COR-L47 (cell line): Measurements from ENCODE around the gene ACTR3.

Experiments
- DNase-seq: peaks from one replicate; lab custom pipeline; 2025; lab: John Stamatoyannopoulos, UW

The ACTR3 gene

DNA sequence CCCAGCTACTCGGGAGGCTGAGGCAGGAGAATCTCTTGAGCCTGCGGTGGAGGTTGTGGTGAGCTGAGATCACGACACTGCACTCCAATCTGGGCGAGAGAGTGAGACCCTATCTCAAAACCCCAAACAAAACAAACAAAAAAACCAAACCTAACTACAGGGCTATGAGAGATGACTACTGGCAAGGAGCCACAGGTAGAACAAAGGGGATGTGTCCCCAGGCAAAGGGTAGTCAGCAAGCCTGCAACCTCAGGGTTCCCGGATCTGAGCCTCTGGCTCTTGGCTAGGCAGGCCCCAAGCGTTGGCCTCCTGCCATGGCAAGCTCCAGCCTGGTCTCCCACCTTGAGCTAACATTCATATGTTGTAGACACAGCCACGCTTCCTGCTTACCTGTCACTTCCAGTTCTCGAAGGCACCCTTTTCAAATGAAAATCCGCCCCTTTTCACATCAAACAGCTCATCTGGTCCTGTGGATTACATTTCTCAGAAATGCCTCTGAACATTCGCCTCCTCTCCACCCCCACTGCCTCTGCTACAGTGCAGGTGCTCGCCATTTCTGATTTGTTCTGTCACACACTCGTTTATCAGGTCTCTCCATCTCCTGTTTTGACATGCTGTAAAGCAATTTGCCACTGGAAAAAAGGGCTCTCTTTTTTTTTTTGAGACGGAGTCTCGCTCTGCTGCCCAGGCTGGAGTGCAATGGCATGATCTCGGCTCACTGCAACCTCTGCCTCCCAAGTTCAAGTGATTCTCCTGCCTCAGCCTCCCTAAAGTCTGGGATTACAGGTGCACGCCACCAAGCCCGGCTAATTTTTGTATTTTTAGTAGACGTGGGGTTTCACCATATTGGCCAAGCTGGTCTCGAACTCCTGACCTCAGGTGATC, 13.1 kb upstream of the ACTR3 start:
- peak; percentile 96 for DNase-seq

DNA sequence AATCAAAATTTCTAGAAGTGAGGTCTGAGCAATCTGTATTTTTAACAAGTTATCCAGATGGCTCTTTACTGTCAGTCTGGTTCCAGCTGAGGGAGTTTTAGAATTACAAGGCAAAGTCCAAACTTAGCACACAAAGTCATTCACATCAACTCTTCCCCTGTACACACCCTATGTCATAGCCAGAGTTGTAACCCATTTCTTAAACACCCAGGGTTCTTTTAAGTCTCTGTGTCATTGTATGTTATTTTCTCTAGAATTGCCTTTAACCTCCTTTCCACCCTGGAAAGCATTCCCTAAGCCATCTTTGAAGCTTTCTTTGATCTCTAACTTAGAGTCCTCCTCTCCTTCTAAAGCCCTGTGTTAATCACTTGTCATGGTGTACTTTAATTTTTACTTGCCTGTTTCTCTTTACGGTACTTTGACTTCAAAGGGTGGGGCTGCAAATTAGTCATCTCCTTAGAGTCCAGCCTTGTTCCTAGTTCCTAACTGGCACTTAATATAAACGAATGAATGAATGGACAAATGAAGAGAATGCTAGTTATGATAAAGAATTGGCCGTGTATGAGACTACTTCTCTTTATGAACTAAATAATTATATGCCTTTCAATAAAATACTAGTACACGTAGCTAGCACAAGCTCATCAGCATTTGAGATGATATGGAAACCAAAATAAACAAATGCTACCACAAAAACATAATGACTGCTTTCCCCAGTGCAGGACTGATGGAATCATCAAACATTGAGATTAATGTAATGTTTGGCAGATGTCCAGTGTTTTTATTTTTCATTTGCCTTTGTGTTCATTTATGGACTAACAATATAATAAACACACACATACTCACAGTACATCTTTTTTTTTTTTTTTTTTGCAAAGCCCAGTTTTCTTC, 11.9 kb upstream of the ACTR3 start:
- peak; percentile 51 for DNase-seq

DNA sequence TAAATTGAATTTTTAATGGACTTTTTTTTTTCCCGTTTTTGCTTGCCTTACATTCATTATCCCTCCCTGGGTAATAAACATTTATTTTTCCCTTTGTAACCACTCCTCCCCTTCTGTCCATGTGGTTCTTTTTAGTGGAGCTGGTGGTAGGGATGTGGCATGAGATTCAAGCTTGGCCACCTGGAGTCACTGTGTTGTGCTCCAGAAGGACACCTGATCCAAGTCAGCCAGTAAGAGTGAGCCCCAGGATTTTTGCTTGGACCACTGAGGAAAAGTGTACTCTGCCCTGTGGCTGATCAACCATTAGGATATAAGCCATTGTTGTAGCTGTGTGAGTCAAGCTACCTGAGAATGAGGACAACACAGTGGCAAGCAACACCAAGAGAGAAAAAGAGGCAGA, 11.1 kb upstream of the ACTR3 start:
- peak; percentile 13 for DNase-seq

DNA sequence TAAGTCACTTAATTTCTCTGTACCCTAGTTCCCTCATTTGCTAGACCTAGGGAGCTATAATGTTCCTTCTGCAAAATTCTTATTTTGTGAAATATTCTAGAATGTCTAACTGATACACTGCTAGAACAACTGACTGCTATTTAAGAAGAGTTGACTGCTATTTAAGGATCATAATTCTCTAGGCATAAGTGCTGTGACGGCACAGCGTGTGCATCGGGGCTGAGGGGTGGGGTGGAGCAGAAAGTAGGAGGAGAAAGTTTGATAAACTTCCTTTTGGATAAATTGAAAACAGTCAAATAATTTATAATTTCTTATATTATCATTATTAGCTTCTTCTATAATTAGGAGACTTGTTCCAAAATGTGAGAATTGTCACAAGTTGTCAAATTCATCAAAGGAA, 10.4 kb upstream of the ACTR3 start:
- no peak for DNase-seq

DNA sequence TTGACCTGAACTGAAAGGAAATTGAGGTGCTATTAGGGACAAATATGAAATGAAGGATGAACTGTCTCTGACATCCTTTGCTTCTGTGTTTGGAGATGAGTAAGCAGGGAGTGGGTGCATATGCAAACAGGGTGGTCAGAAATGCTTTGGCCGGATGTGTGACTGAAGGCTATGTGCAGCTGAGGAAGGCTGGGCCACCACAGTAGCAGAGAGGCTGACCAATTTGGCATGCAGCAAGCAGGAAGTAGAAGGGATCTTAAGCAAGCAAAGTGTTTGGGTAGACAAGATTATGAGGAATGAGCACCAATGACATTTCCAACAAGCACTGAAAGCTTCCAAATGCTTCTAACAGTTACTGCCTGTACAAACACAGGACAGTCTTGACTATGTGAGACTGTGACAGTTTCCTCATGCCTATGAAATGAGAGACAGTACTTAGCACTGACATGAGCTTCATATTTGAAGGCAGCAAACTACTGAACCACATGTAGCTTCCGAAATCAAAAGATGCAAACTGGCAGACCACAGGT, 3.3 kb upstream of the ACTR3 start:
- DNase-seq: no peak

DNA sequence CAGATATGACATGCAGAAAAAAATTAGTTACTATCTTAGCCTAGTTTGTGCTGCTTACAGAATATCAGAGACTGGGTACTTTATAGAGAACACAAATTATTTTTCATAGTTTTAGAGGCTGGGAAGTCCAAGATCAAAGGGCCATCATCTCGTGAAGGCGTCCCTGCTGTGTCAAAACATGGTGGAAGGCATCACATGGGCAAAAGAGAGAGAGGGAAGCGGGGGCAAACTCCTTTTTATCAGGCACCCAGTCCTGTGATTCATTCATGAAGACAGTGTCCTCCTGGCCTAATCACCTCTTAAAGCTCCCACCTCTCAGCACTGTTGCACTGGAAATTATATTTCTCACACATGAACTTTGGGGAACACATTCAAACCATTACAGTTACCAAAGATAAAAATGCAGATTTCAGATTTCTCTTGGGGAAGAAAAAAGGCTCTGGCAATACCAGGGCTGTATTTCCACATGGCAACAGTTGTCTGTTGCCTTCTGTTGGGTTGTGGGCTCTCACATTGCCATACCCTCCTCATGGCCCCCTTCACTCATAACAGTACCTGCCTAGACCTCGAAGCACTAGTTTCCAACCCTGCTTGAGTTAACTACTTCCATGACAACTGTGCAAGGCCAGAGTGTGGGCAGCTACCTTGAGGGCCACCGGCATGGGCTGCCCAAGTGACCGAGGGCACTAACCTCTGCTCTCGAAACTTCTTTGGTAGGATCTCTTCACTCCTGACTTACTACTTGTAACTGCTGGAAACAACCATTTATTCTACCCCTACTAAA, 2.7 kb upstream of the ACTR3 start:
- no peak for DNase-seq

DNA sequence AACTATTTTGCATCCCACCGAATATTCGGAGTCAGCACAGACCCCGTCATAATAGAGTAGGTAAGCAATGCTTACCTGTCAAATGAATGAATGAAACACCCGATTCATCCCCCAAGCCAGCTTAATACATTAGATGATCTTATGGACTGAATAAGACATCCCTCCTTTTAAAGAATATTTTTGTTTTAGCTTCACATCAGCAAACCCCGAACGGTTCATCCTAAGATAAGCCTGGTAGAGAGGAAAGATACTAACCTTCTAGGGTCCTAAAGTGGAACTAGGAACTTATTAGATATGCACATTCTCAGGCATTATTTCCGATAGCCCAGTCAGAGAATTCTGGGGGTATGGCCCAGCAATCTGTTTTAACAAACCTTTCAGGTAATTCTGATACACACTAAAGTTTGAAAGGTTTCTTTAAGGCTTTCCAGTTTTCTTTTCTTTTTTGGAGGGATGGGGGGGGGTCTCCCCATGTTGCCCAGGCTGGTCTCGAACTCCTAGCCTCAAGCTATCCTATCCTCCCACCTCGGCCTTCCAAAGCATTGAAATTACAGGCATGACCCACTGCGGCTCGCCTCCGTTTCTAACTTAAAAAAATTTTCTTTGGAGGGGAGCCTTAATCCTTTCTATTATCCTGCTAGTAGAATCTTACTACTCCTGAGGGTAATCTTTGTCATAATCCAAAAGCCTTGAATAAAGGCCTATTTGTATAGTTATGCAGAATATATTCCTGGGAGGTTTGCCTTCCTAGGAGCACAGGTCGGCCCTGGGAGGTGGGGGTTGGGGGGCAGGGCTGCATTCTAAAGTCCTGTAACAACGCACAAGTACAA, 1.0 kb upstream of the ACTR3 start:
- DNase-seq: no peak

DNA sequence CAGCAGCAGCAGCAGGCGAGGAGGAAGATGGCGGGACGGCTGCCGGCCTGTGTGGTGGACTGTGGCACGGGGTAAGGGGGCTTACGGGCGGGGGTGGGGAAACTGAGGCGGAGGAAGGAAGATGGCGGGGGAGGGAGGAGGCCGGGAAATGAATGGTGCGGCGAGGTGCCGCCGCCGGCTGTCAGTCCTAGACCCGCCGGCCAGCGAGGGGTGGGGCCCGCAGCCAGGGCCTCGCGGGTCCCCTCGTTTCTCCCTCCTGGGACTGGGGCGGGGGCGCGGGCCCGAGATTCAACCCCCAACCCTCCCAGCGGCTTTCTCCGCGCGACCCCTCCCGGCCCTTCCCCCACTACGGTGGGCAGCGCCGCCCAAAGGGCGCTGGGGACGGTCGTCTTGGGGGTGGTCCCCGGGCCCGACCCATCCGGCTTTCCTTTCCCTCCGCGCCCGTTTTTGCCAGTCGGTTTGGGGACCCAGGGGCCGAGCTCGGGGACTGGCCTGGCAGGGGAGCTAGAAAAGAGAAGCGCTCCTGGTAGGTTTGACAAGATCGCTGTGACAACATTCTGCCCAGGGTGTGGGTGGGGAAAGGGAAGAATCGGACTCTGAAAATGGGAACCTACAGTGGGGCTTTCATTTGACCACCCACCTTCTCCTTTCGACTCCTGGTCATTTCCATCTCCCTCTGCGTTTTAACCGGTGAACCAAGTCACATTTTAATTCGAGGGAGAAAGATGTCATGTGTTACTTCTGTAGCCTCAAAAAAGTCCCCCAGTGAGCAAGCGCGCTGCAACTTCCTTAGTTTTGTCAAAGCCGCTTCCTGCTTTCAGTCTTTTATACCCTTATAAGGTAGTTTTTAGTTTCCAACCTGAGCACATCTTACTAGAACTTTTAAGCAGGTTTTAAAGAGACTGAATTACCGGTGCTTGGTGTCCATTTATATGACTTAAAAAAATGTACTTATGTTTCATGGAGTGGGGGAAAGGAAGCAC, 655 bp downstream of the ACTR3 start:
- peak; percentile 23 for DNase-seq

DNA sequence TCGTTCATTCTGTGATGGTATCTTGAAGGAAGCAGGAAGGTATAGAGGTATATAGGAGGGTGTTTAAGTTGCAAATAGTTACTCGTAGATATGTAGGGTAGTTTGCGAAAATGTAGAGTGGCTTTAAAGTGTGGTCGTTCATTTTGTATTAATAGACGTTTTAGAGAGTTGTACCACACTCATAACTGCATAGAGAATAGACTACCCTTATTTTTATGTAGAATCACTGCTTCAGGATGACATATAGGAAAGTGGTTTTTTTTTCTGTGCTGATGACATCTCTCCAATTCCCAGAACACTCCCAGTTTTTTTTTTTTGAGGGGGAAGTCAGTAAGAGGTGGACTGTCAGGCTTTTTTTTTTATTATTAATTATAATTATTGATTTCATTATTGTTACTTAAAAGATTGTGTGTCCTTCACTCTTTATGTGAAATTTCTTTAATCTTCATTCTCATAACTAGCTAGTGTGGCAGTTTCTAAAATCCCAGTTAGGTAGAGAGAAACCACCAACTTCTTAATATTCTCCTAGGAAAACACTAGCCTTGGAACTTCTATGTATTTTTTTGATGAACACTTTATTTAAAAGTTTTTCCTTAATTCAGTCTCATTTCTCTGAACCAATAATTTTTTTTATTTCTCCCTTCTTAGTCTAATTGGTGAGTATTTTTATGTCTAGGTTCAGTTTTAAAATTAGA, 1.5 kb downstream of the ACTR3 start:
- no peak for DNase-seq

DNA sequence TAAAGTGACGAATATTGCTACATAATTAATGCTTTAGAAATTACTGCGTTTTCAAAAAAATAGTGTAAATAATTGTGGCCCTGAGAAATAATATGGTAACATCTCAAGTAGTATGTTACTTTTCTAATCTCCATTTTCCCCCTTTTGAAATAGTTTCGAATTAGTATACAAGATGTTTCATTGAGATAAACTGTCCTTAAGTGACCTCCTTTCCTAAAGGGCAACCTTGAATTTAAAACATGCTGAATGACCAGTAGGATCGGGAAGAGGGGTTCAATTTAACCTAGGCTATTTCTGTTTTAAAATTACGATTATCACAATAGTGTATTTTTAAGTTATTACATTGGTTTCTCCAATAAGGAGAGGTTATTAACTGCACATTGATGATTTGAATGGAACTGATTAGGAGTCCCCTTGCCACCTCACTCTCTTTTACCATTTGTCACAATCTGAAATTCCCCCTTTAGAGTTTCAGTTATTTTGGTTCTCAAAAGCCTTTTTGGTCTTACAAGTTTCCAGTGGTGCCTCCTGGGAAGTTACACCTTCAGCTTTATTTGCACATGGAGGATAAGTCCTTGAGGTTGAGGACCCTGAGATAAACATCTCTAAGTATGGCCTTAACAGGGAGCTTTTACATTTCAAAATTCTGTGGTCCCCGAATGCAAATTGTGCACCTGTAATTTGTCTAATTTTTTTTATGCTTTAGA, 2.3 kb downstream of the ACTR3 start:
- DNase-seq: no peak

DNA sequence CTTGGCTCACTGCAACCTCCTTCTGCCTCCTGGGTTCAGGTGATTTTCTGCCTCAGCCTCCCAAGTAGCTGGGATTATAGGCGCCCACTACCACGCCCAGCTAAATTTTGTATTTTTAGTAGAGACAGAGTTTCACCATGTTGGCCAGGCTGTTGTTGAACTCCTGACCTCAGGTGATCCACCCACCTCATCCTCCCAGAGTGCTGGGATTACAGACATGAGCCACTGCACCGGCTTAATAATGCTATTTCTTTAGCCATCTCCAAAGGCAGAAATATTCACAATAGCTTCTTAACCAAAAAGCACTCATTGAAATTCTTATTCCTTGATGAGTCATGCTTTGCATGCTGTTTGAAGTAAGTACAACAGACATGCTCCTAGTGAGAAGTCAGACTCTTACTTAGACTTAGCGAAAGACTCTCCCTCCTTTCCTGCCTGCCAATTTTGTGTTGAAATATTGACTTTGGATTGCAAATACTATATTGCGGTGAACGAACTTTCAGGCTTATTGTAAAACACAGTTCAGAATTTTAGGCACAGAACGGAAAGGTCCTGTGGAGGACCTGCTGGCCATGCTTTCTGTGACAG, 4.4 kb downstream of the ACTR3 start:
- no peak for DNase-seq

DNA sequence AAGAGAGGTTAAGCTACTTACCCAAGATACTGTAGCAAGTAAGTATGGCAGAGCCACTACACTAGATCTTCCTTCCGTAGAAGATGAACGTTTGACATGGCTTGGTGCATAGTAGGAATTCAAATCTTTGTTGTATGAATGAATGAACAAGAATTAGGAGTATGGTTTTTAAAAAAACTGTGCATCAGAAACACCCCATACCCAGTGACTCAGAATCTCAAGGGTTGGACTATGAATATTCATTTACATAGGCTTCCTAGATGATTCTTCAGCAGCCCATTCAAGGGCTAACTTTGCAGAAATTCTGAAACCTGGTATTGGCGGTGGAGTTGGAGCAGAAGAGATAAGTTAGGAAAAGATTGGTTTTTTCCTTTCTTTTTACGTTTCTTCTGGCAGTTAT, 5.4 kb downstream of the ACTR3 start:
- DNase-seq: no peak

DNA sequence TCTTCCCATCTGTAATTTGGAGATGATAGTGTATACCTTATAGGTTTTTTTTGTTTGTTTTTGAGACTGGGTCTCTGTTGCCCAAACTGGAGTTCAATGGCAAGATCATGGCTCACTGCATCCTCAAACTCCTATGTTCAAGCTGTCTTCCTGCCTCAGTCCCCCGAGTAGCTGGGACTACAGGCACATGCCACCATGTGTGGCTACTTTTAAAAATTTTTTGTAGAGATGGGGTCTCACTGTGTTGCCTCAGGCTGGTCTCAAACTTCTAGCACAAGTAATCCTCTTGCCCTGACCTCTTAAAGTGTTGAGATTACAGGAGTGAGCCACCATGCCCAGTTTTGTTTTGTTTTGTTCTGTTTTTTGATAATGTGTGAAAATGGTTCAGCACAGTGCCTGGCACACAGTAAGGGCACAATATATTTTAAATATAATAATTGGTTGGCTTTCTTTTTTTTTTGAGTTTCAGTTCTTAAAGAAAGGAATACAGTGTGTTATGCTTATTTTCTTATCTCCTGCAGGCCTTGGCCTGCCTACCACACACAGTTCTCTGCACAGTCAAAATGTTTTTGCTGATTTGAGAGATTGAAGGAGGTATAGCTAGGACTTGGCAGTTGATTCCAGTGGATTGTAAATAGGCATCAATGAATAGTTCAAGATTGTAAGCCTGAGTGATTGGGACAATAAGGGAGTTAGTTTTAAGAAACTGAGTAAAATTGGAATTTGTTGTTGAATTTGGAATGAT, 6.1 kb downstream of the ACTR3 start:
- no peak for DNase-seq

DNA sequence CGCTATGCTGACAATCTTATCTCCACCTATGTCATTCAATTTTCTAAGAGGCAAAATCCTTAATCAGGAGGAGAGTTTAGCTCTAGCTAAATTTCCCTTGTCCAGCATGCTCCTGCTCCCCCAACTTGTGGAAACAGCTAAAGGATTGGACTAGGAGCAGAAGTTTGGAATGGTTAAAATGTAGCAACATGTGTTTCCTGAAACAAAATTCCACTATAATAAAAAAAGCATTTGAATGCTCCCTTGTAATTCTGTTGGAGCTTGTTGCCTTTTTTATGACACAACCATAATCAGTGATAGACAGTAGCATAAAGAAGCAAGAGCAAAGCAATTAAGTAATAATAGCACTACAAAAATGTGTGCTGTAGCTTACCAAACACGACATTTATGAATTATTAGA, 6.9 kb downstream of the ACTR3 start:
- DNase-seq: no peak

DNA sequence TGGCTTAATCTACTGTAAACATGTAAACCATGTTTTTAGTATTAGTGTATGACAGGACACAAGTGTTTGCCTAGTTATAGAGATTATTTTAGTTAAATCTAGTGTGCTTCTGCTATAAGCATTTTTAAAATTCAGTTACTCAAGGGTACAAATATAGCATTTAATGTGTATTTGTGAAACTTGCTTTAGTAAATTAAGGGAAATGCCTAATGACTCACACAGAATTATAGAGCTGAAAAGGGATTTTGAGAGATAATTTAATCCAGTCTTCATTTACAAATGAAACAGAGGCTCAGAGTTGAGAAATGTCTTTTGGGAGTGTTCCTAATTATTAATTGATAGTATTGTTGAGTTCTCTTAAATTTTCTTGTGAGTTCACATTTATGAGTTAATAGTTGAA, 8.2 kb downstream of the ACTR3 start:
- DNase-seq: no peak

DNA sequence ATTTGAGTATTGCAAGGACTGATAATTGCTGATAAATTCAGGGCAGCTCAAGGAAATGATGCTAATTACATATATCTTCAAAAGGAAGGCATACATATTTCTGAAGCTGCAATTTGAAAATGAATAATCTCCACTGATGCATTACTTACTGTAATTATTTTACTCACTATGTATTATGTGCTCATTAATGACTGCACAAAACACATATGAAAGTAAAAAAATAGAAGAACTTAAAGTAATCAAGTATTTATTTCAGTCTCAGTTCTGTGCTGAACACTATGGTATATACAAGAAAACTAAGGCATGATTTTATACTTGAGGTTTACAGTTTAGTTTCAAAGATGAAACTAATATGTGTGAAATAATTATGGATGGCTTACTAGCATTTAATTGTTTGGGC, 9.3 kb downstream of the ACTR3 start:
- DNase-seq: no peak

DNA sequence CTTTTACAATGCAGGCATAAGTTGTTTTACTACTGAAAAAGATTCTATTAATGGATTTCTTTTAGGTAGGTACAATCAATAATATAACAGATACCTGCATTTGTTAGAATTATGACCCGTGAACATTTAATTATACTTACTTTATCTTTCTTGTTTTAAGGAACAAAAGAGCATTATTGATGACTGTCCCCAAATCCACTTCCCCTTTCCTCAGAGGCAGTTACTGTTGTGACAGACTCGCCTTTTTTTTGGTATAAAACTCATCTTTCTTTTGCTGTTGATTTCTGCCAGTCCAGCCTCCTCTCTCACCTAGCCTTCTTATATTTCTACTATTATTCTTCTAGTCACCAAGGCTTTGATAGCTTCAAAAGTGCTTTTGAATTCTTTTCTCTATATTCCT, 12.1 kb downstream of the ACTR3 start:
- DNase-seq: no peak

DNA sequence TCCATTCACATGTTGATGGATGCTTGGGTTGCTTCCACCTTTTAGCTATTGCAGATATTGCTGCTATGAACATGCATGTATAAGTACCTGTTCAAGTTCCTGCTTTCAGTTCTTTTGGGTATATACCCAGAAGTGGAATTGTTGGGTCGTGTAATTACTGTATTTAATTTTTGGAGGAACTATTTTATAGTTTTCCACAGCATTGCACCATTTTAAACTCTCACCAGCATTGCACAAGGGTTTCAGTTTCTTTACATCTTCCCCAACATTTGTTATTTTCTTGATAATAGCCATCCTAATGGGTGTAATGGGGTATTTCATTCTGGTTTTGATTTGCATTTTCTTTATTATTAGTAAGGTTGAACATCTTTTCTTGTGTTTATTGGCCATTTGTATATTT, 16.0 kb downstream of the ACTR3 start:
- DNase-seq: no peak
